Measurements from ENCODE around the gene IMPDH1. TPM values are rescaled to one million over a fixed set of nuclear protein-coding genes. Genes with fewer than 3 reads are reported as not detected.

IMPDH1 gene
- total RNA-seq, 1 donor from 2014 or later, result 23.4 TPM

DNA sequence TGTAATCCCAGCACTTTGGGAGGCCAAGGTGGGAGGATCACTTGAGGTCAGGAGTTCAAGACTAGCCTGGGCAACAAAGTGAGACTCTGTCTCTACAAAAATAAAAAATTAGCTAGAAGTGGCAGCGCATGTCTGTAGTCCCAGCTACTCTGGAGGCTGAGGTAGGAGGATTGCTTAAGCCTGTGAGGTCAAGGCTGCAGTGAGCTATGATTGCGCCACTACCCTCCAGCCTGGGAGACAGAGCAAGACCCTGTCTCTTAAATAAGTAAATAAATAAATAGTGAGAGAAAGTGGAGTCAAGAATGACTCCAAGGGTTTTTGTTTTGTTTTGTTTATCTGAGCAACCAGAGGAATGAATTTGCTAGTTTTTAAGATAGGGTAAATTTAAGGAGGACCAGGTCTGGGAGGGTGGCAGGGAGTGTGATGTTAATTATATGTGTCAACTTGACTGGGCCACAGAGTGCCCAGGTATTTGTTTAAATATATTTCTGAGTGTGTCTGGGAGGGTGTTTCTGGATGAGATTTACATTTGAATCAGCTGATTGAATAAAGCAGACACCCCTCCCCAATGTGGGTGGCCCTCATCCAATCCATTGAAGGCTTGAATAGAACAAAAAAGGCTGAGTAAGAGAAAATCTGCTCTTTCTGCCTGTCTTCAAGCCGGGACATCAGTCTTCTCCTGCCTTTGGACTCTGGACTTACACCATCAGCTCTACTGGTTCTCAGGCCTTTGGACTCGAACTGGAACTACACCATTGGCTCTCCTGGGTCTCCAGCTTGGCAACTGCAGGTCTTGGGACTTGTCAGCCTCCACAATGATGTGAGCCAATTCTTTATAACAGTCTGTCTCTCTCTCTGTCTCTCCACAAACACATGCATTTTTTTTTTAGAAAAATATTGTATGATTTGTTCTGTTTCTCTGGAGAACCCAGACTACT, 23.5 kb downstream of the IMPDH1 start:
- Mint-ChIP-seq H3K27ac (no peak overlapping the region), H3K36me3 (ENCODE audit: insufficient read depth) (no peaks in the 10 kb centered on the region), H3K4me1 (ENCODE audit: low read depth) (no peaks in the 10 kb centered on the region), H3K9me3 (ENCODE audit: low read depth) (no peaks in the 10 kb centered on the region), H3K4me3 (ENCODE audit: low read depth) (no peak overlapping the region), H3K27me3 (peaks cover 35% of the 10 kb centered on the region)
- TF ChIP-seq, protein P1, sequence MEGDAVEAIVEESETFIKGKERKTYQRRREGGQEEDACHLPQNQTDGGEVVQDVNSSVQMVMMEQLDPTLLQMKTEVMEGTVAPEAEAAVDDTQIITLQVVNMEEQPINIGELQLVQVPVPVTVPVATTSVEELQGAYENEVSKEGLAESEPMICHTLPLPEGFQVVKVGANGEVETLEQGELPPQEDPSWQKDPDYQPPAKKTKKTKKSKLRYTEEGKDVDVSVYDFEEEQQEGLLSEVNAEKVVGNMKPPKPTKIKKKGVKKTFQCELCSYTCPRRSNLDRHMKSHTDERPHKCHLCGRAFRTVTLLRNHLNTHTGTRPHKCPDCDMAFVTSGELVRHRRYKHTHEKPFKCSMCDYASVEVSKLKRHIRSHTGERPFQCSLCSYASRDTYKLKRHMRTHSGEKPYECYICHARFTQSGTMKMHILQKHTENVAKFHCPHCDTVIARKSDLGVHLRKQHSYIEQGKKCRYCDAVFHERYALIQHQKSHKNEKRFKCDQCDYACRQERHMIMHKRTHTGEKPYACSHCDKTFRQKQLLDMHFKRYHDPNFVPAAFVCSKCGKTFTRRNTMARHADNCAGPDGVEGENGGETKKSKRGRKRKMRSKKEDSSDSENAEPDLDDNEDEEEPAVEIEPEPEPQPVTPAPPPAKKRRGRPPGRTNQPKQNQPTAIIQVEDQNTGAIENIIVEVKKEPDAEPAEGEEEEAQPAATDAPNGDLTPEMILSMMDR (IDR thresholded peaks at IDR 0.05; ENCODE audit: unreplicated experiment), result no peak
- DNase-seq (ENCODE audit: low spot score, unreplicated experiment), result no peak

DNA sequence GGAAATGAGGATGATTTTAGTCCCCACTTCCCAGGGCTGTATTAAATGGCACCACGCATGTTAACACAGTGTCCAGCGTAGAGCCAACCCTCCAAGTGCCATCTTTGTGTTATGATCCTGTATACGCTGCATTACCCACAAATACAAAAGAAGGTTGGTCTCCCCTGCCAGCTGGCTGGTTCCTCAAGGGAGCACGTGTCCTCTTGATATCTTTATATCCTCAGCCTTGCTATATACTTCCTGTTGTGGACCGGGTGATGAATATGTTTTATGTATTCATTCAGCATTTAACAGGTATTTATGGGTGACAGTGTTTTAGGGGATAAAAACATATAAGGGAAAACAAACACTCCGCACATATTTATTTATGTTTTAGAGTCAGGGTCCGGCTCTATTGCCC, 25.1 kb downstream of the IMPDH1 start:
- no peak overlapping the region for H3K4me3 Mint-ChIP-seq (ENCODE audit: low read depth)
- no peak for DNase-seq (ENCODE audit: low spot score, unreplicated experiment)
- H3K9me3 Mint-ChIP-seq (ENCODE audit: low read depth), result no peaks in the 10 kb centered on the region
- no peak overlapping the region for H3K27ac Mint-ChIP-seq
- H3K27me3 Mint-ChIP-seq, result peaks cover 38% of the 10 kb centered on the region
- H3K4me1 Mint-ChIP-seq (ENCODE audit: low read depth), result peaks cover 3% of the 10 kb centered on the region
- TF ChIP-seq, protein P1 (IDR thresholded peaks at IDR 0.05; ENCODE audit: unreplicated experiment), result no peak
- H3K36me3 Mint-ChIP-seq (ENCODE audit: insufficient read depth), result no peaks in the 10 kb centered on the region

DNA sequence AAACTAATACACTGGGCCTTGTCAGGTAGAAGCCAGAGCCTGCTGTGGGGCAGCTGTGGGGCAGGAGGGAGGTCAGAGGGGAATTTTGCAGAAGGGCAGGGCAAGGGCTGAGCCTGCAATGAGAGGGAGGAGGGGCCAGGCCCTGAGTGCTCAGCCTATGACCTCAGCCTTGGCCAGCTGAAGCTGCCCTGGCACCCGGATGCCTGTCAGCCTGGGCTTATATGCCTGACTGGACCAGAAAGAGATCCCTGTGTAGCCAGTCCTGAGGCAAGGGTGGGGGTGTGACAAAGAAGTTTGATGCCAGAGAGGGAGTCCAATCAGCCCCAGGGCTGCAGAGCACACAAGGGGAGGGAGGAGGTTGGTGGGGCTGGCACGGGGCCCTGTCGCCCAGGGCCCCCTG, 26.0 kb downstream of the IMPDH1 start:
- no peak overlapping the region for H3K27ac Mint-ChIP-seq
- TF ChIP-seq, protein P1 (IDR thresholded peaks at IDR 0.05; ENCODE audit: unreplicated experiment), result no peak
- no peak for DNase-seq (ENCODE audit: low spot score, unreplicated experiment)
- no peak overlapping the region for H3K4me3 Mint-ChIP-seq (ENCODE audit: low read depth)
- no peaks in the 10 kb centered on the region for H3K9me3 Mint-ChIP-seq (ENCODE audit: low read depth)
- H3K36me3 Mint-ChIP-seq (ENCODE audit: insufficient read depth), result no peaks in the 10 kb centered on the region
- peaks cover 5% of the 10 kb centered on the region for H3K4me1 Mint-ChIP-seq (ENCODE audit: low read depth)
- H3K27me3 Mint-ChIP-seq, result peaks cover 38% of the 10 kb centered on the region

DNA sequence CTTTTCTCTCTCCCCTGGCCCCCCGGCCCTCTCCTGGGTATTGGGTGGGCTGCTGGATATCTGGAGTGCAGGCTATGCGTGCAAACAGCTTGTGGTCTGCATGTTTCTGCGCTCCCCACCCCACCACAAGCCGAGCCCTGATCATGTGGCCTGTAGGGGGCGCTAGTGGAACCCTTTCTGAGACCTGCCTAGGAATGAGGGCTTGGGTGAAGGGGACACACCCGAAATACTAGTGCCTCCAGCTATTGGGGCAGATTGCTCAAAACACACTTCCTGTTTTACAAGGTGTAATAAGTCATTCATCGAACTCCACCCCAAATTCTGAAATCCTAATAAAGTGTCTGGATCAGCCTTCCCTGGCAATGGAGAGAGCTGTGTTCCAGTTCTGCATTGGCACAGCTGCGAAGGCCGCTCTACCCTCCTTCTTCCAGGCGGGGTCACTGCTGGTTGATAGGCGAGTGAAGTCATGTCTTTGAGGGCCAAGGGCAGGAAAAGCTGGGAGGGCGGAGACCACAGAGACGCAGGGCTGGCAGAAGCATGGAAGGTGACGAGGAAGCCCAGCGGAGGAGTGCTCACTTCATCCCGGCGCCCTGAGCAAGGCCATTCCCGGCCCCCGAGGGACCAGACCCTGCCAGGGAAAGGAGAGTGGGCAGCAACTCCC, 28.5 kb downstream of the IMPDH1 start:
- TF ChIP-seq, protein P1 (IDR thresholded peaks at IDR 0.05; ENCODE audit: unreplicated experiment), result peak; percentile 63
- no peaks in the 10 kb centered on the region for H3K9me3 Mint-ChIP-seq (ENCODE audit: low read depth)
- DNase-seq (ENCODE audit: low spot score, unreplicated experiment), result no peak
- H3K27me3 Mint-ChIP-seq, result peaks cover 29% of the 10 kb centered on the region
- no peaks in the 10 kb centered on the region for H3K36me3 Mint-ChIP-seq (ENCODE audit: insufficient read depth)
- no peak overlapping the region for H3K27ac Mint-ChIP-seq
- peaks cover 5% of the 10 kb centered on the region for H3K4me1 Mint-ChIP-seq (ENCODE audit: low read depth)
- no peak overlapping the region for H3K4me3 Mint-ChIP-seq (ENCODE audit: low read depth)

DNA sequence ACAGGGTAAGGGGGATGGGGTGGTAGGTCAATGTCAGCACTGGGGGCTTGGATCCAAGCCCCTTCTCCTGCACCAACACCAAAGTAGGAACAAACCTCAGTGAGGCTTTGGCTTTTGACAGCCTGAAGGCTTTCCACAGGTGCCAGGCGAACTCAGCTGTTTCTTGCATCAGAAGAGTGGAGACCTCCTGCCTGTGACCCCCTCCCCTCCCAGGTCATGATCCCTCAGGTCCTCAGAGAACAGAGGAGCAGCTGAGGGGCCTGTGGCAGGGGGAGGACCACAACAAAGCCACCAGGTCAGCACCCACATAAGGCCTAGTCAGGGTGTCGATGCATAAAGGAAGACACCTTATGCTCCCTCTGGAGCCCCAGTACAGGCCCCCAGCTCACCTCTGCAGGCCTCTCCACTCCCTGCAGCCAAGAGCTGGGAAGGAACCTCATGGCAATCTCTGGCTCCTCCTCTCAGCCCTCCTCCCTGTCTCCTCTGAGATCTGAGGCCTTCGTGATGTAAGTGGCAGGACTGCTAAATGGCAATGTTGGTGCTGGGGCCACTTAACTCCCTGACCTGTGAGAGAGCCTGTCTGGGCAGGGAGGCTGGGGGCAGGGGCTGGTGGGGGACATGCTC, 29.2 kb downstream of the IMPDH1 start:
- Mint-ChIP-seq H3K4me3 (ENCODE audit: low read depth) (no peak overlapping the region), H3K4me1 (ENCODE audit: low read depth) (peaks cover 5% of the 10 kb centered on the region), H3K9me3 (ENCODE audit: low read depth) (no peaks in the 10 kb centered on the region), H3K27ac (no peak overlapping the region), H3K36me3 (ENCODE audit: insufficient read depth) (no peaks in the 10 kb centered on the region), H3K27me3 (peaks cover 26% of the 10 kb centered on the region)
- DNase-seq (ENCODE audit: low spot score, unreplicated experiment), result no peak
- TF ChIP-seq, protein P1 (IDR thresholded peaks at IDR 0.05; ENCODE audit: unreplicated experiment), result no peak

Measured in progenitor cell of endocrine pancreas (in vitro differentiated cells).